ENCODE data around the gene MKRN2OS.

DNA sequence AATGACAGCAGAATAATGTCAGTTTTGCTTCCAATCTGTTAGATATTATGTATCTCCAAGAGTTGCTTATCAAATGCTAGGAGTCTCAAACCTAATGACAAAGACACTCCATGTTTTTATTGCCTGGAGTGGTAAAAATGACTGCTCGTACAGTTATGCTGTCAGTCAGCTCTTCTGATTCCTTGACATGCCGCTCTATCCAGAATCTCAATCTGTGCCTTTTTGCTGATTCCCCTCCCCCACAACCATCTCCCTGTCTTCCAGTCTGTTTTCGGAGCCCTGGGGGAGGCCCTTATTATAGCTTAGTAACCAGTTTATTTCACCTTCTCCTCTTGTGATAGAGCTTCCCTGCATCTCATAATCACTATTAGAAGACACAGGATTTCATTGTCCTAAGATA, 14.2 kb upstream of the MKRN2OS start:
- TF ChIP-seq SIN3A (IDR thresholded peaks at IDR 0.05; ENCODE audit: borderline replicate concordance, insufficient read depth, low read length) = no peak
- TF ChIP-seq, protein P1, sequence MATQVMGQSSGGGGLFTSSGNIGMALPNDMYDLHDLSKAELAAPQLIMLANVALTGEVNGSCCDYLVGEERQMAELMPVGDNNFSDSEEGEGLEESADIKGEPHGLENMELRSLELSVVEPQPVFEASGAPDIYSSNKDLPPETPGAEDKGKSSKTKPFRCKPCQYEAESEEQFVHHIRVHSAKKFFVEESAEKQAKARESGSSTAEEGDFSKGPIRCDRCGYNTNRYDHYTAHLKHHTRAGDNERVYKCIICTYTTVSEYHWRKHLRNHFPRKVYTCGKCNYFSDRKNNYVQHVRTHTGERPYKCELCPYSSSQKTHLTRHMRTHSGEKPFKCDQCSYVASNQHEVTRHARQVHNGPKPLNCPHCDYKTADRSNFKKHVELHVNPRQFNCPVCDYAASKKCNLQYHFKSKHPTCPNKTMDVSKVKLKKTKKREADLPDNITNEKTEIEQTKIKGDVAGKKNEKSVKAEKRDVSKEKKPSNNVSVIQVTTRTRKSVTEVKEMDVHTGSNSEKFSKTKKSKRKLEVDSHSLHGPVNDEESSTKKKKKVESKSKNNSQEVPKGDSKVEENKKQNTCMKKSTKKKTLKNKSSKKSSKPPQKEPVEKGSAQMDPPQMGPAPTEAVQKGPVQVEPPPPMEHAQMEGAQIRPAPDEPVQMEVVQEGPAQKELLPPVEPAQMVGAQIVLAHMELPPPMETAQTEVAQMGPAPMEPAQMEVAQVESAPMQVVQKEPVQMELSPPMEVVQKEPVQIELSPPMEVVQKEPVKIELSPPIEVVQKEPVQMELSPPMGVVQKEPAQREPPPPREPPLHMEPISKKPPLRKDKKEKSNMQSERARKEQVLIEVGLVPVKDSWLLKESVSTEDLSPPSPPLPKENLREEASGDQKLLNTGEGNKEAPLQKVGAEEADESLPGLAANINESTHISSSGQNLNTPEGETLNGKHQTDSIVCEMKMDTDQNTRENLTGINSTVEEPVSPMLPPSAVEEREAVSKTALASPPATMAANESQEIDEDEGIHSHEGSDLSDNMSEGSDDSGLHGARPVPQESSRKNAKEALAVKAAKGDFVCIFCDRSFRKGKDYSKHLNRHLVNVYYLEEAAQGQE (IDR thresholded peaks at IDR 0.05; ENCODE audit: insufficient read depth in 1 of 2, low read depth in 2 of 2, low read length in 2 of 2) = no peak

All from PFSK-1 (cell line).